8988T (cell line): ENCODE measurements around the gene OXCT2.
"Not testable (repeated sequence)": the region's sequence is repeated elsewhere in the genome, so short reads cannot be mapped to it uniquely, and the experiment has no call there.

ENCODE experiments used
- DNase-seq: peaks from one replicate; pipeline ENCODE4 v3.0.0; 2011

The OXCT2 gene

GRCh38 chr1:39771022-39771532 is at the start of gene OXCT2:
Gene OXCT2, minus strand, starts transcription at chr1:39771348. Its CDS starts 93 bp downstream, at chr1:39771255.
- not testable (repeated sequence) for DNase-seq

- DNase-seq: no peak
These were observed 48.1 kb upstream of the OXCT2 start for GRCh38 chr1:39819091-39819812.

- no peak for DNase-seq
These were observed 47.3 kb upstream of the OXCT2 start for GRCh38 chr1:39818482-39818881.

GRCh38 chr1:39817091-39817932 is 46.2 kb upstream of the OXCT2 start:
- DNase-seq: not testable (repeated sequence)

- DNase-seq: peak; percentile 44
These were observed 45.4 kb upstream of the OXCT2 start for GRCh38 chr1:39816415-39817090.

- no peak for DNase-seq
These were observed 41.8 kb upstream of the OXCT2 start for GRCh38 chr1:39812913-39813312.

GRCh38 chr1:39808784-39809517 is 37.8 kb upstream of the OXCT2 start:
- no peak for DNase-seq

- no peak for DNase-seq
These were observed 34.2 kb upstream of the OXCT2 start for GRCh38 chr1:39805385-39805784.

GRCh38 chr1:39802496-39803260 is 31.5 kb upstream of the OXCT2 start:
- DNase-seq: no peak

- DNase-seq: no peak
These were observed 29.3 kb upstream of the OXCT2 start for GRCh38 chr1:39800471-39800835.

- peak; percentile 59 for DNase-seq
These were observed 28.8 kb upstream of the OXCT2 start for GRCh38 chr1:39799770-39800470.

GRCh38 chr1:39798859-39799769 is 28.0 kb upstream of the OXCT2 start:
- DNase-seq: not testable (repeated sequence)

- DNase-seq: no peak
These were observed 24.5 kb upstream of the OXCT2 start for GRCh38 chr1:39795651-39796050.

- DNase-seq: no peak
These were observed 20.7 kb upstream of the OXCT2 start for GRCh38 chr1:39791838-39792237.

GRCh38 chr1:39789571-39790110 is 18.5 kb upstream of the OXCT2 start:
- DNase-seq: no peak

- DNase-seq: peak; percentile 88
These were observed 17.8 kb upstream of the OXCT2 start, which contains the start of gene BMP8B for GRCh38 chr1:39788758-39789570. Gene BMP8B, minus strand, starts transcription at chr1:39788865. Its CDS starts 380 bp downstream, at chr1:39788485.

GRCh38 chr1:39788426-39788757 is 17.2 kb upstream of the OXCT2 start:
- DNase-seq: no peak

- not testable (repeated sequence) for DNase-seq
These were observed 16.8 kb upstream of the OXCT2 start for GRCh38 chr1:39787964-39788363.

- DNase-seq: no peak
These were observed 16.3 kb upstream of the OXCT2 start for GRCh38 chr1:39787468-39787867.
